ENCODE data around the gene ENPP3.

DNA sequence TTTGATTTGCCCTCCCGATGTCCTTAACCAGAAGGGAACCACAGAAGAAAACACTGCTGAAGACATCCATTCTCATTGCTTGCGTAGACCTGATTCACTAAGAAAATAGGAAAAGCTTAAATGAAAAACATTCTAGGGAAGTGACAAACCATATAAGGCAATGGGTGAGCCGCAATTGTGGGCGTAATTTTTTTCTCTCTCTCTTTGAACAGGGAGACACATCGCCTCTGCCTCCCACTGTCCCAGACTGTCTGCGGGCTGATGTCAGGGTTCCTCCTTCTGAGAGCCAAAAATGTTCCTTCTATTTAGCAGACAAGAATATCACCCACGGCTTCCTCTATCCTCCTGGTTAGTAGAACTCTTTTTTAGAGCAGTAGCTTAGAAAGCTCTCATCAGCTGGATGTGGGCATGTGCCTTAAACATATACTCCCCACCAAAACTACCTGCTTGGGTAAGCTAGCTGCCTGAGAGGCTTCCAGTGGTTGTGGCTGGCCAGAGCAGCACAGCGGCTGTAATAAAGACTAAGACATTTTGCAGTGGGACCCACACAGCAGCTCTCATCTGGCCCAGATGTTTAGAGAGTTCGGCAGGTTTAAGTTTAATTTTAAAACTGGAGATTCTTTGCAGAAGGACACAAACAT, 96.4 kb downstream of the ENPP3 start:
- no peak for TF ChIP-seq POLR2AphosphoS5 (IDR thresholded peaks at IDR 0.05; ENCODE audit: insufficient read depth in 1 of 2, low read depth in 1 of 2)
- TF ChIP-seq, protein P1, sequence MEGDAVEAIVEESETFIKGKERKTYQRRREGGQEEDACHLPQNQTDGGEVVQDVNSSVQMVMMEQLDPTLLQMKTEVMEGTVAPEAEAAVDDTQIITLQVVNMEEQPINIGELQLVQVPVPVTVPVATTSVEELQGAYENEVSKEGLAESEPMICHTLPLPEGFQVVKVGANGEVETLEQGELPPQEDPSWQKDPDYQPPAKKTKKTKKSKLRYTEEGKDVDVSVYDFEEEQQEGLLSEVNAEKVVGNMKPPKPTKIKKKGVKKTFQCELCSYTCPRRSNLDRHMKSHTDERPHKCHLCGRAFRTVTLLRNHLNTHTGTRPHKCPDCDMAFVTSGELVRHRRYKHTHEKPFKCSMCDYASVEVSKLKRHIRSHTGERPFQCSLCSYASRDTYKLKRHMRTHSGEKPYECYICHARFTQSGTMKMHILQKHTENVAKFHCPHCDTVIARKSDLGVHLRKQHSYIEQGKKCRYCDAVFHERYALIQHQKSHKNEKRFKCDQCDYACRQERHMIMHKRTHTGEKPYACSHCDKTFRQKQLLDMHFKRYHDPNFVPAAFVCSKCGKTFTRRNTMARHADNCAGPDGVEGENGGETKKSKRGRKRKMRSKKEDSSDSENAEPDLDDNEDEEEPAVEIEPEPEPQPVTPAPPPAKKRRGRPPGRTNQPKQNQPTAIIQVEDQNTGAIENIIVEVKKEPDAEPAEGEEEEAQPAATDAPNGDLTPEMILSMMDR (IDR thresholded peaks at IDR 0.05), result no peak
